ENCODE measurements around the gene GABRR3. TPM values are rescaled to one million over a fixed set of nuclear protein-coding genes. Genes with fewer than 3 reads are reported as not detected.
"Not testable (repeated sequence)": the region's sequence is repeated elsewhere in the genome, so short reads cannot be mapped to it uniquely, and the experiment has no call there.

The GABRR3 gene
- total RNA-seq, 1 donor from 2014 or later, result not detected

DNA sequence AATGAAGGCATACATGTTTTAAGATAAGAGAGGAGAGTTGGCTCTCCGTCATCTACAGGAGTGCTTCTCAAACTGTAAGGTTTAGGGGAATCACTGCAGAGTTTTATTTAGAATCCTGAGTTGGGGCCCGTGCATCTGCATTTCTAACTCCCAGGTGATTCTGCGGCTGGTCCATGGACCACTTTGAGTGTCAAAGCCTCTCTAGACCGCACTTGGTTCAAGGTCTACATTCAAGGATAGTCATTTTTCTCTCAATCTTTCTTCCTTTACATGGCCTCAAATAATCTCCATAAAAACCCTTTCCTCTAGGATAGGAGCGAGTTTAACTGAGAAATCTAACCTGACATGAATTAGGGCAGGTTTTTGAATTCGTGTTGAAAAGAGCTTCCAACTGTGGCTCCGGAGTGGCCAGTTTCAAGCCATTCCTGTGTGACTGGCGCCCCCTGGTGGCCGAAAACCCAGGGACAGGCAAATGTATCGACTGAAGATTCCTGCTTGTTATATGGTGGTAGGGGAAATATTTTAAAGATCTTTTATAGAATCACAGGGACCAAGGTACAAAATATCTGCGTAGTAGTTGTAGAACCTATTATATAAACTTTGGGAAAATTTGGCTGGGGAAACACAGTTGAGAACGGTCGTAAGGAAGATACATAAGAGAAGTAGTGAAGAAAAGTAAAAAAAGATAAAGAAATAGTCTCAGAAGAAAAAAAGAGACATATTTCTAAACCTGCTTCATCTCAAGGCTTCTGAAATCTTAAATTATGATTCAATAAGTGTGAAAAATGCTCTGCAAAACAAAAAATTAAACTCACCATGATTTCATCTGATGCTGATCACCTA is 11.9 kb downstream of the GABRR3 start:
- DNase-seq (ENCODE audit: low spot score), result peak; percentile 95

DNA sequence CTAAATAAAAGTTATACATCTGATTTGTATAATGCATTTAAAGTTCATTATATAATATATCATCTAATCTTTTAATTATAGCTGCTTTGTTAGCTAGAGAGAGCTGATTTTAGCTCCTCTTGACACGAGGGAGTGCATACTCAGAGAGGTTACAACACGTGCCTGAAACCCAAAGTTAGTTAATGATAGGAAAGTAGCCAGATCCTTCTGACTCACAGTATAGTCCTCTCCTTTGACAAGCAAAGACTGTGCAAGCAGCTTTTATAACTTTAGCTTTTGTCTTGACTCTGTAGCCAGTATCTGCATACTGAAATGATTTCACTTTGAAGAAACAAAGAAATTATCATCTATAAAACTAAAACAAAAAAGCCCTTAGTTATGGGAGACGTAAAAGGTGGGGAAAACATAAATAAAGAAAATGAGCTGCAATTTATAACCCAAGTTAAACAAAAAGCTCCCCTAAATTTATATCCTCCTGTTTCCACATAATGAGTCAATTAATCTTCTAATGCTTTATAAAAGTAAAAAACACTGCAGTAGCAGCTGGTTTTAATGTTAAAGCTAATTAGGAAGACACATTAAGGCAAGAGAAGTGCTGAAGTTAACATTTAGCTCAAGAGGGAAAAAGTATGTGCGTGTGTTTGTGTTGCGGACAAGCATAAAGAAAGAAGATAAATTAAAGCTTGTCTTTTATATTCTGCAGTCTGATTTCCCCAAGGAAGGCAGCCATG is 13.1 kb downstream of the GABRR3 start:
- no peak for DNase-seq (ENCODE audit: low spot score)

DNA sequence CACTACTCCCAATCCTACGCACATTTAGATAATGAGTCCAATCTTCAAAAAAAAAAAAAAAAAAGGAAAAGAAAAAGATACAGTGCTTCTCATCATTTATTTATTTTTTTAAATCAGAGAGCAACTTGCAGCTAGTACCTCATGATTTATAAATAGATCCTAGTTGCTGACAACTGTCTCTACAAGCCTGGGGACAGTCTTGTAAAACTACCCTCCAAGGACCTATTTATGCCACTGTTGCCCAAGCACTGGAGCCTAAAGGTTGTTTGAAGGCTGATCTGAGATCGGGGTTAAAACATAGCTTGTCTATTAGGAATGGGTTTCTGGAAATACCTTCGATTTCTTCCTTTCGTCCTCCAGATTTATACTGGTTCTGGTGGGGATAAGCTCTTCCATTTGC is 14.7 kb downstream of the GABRR3 start:
- no peak for DNase-seq (ENCODE audit: low spot score)

DNA sequence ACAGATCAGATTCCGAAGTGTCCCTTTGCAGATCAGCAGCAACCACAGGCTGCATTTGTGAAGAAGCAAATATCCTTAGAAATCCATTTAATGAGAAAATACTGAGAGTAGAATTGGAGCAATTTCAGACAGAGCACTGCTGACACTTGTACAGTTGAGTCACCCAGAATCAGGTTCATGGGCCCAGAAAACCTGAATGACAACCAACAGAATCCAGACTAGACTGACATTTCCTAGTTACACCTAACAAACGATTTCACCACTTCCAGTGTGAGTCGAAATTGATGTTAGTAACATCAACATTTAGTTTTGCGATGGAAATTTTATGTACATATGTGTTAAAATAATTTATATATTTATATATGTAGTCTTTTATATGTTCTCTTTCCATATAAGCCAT is 16.8 kb downstream of the GABRR3 start:
- no peak for DNase-seq (ENCODE audit: low spot score)

DNA sequence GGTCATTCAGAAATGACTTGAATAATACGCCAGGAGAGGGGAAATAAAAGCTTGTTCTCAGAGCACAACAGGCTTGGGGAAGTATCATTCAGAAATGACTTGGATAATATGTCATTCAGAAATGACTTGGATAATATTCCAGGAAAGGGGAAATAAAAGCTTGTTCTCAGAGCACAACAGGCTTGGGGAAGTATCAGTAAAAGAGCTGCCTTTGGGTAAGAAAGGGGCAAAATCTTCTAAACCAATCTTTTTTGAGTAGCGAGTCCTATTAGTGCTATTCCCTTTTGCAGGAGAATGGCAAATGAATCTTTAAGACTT is 20.9 kb downstream of the GABRR3 start:
- no peak for DNase-seq (ENCODE audit: low spot score)

DNA sequence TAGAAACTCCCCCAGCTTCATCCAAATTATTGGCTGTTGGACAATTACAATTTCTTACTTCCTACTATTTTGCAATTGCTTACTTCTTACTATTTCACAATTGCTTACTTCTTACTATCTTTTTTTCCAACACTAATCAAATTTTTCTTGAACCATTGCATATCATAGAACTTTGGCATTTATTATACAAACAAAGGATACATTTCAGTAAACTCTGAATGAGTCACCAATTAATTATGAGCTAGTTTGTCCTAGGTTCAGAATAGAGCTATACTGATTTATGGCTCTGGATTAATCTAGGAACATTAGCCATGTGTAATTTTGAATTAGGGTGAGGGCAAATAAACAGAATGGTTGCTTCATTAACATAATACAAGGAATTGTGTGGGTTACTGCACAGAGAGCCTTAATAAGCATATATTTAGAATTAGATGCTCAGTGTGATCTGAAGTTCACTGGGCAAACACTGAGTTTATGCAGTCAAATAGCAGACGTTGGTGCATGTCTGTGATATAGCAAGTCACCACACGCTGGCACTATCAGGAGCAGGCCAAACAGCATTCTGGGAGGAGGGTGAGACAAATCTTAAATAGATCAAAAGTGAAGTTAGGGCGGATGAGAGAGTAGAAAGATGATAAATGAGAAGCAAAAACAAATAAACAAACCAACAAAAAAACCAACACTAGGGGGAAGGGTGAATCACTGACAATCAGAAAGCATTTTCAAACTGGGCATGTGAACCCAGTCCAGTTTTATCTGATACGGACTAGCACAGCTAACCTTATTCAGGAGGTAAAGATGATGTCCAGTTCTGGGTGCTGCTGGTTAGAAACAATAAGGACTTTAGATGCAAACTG is 21.5 kb downstream of the GABRR3 start:
- DNase-seq (ENCODE audit: low spot score), result no peak

DNA sequence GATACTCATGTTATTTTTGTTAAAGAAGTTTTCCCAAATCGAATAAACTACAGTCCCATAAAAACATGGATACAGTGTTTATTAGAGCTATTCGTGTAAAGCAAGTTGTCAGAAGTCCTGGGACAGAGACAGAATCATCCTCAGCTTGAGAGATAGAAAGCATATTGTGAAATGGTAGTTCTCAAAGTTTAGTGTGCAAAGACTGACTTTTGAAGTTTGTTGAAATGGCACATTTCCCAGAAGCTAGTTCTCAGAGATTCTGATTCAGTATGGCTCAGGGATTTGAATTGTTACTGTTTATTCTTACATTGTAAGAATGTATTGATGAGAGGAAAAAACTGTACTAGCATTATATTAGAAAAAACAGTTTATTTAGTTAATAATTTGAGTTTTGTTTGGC is 22.1 kb downstream of the GABRR3 start:
- DNase-seq (ENCODE audit: low spot score), result no peak

DNA sequence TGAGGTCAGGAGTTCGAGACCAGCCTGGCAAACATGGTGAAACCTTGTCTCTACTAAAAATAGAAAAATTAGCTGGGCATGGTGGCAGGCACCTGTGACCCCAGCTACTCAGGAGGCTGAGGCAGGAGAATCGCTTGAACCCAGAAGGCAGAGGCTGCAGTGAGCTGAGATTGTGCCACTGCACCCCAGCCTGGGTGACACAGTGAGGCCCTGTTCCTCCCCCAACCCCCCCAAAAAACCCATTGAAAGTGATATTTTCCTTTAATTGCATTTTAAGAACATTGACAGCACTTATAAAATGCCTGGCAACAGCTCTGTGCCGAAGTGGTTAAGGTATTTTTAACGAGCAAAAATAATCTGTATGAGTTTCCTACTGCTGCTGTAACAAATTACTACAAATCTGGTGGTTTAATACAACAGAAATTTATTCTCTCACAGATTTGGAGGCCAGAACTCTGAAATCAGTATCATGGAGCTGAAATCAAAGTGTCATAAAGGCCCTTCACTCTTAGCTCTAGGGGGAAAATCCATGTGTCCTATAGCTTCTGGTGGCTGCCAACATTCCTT is 24.1 kb downstream of the GABRR3 start:
- not testable (repeated sequence) for DNase-seq (ENCODE audit: low spot score)

DNA sequence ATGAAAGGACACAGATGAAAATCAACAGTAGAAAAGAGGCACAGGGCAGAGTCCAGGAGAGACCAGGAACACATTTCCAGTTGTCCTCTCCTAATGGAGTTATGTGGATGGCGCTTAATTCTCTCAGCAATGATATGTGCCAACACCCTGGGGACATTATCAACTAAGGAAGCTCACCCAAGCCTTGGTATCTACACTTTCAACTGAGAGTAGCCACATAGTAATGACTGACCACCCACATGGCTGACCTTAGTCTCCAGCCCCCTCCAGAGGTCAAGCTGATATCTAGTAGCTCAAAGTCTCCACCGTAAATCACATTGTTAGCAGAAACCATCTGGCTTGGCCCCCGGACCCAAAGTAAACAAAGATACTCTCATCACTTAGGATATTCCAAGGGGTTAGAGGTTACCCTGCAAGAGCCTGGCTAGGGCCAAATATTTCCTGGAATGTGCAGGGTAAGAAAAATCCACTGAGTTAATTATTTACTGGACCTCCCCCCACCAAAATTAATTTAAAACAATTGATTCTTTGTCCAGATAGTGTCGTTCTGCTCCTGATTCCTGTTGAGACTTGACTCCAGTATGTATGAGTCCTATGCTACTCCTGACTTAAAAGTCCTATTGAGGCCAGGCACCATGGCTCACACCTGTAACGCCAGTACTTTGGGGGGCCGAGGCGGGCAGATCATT is 24.8 kb downstream of the GABRR3 start:
- DNase-seq (ENCODE audit: low spot score), result no peak

DNA sequence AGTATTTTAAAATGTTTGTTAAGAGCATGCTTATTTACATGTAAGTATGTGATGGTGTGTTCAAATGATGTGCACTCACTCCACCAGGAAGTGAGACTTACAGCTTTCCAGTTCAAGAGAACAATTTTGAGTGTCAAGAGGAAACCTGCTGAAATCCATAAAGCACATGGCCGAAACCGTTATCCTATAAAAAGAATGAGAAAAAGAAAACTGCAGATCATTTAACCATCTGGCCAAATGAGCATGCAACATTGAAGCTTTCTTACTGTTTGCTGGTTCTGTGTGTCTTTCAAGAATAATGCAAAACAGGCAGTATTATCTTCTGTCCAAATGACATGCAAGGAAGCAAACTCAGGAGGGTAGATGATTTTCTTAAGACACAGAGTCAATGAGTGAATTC is 26.3 kb downstream of the GABRR3 start:
- no peak for DNase-seq (ENCODE audit: low spot score)

DNA sequence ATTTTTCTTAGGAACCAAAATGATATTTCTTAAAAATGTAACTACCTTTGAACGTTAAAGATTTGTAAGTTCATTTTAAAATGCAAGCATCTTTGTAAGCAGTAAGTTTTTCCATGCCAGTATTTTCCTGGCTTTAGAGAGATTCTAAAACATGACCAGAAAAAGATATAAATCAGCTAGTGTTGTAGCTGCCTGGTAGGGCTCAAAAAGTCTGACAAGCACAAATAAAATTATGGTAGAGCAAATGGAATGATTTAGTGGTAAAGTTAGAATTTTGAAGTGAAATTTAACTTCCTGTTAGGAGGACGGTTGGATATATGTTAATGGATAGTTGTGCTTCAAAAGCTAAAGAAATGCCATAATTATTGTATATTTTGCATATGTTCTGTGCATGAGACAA is 29.7 kb downstream of the GABRR3 start:
- DNase-seq (ENCODE audit: low spot score), result no peak

DNA sequence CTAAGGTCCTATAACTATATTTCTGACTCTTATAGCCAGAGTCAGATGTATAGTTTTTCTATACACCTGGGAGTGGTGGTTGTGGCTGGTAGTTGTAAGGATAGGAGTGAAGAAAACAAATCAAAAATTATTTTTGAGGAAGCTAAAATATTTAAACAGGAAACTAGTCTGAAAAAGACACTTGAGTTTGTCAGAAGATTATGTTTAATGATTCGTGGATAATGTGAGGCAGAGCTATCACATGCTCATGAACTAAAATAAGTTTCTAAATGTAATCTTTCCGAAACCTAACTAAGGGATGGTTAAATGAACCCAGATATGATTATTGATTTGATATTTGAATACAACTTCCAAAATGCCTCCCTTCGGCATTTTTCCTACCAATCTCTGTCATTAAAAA is 30.4 kb downstream of the GABRR3 start:
- DNase-seq (ENCODE audit: low spot score), result no peak

DNA sequence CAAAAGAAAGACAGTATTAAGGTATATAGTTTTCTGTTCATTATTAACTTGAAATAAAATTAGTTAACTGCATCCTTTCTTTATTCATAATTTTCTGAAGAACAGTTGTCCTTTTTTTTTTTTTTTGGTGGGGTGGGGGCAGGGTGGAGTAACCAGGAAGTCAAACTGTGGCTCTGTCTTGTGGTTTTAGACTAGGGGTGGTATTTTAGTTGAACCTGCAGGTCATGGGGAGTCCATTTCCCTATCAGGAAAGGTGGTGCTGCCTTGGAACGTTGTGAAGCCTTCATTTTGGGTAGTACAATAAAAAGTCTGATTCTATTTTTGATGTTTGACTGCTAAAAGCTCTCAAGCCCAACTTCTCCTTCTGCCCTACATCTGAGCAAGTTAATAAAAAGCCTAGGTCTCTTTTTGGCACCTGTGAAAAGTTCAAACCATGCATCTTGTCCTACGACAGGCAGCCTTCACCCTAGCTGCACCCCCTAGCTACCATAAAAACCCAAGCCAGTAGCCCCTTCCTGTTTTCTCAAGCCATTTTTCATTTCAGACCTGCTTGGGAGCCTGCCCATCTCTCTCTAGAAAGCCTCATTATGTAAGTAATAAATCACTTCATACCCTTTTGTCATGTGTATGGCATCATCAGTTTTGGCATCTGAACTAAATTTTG is 31.7 kb downstream of the GABRR3 start:
- no peak for DNase-seq (ENCODE audit: low spot score)

DNA sequence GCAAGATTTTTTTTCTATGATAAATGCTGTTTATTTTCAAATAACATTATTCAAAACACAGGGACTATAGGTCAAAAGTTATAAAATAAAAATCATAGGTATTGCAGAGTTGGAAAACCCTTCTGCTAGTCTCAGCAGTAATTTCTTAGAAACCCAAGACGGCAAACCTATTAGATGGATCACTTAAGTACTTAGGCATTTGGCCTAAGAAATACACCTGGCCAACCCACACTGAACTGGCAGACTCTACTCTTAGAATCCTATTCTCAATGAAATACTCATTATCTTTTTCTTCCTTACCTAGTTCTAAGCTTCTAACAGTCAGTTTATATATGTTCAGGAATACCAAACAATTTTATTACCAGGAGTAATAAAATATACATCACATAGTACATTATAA is 32.4 kb downstream of the GABRR3 start:
- DNase-seq (ENCODE audit: low spot score), result no peak

DNA sequence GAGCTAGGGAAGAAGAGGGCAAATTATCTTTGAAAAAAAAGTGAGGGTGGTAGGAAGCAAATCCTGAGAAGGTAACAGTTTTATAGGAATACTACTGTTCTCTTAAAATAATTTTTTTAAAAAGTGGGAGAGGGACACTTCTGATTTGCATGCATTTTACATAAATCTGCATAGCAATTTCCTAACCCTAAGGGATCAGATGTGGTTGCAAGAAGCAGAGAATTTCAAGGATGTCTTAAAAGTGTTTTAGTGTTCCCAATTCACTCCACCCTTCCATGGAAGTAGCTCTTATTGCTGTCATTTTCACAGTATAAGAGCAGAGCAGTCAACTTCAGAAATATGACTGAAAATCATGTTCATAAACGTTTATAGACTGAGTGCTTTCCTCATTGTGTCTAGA is 35.1 kb downstream of the GABRR3 start:
- no peak for DNase-seq (ENCODE audit: low spot score)

DNA sequence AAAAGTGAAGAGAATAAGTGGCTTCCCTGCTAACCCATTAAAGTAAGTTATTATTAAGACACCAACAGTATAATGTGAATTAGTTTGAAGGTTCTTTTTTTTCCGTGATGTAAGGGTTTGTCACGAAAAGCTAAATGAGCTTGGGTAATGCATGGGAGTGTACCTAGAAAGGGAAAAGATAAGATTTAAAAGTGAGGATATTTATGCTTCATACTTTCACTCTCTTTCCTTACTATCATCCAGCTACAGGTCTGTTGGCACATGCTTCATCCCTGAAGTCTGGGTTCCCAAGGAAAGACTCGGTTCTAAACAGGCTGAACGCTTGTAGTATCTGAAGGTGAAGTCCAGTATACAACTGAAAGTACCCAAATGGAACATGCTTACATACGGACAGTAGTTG is 36.0 kb downstream of the GABRR3 start:
- DNase-seq (ENCODE audit: low spot score), result no peak

DNA sequence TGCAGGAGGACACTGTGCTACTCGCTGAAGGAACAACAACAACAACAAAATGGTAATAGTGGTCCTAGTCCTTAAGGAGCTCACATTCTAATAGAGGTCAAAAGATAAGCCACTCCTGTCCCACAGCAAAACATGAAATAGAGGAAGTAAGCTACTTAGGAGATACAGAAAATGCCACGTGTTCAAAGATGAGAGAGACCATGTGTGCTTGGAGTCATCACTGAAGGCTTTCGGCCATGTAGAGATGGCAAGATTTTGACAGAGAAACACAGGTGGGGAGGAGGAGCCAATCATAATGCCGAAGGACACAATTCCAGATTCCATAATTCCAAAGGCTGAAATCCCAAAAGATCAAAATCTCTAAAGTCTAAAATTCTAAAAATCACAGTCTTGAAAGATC is 38.1 kb downstream of the GABRR3 start:
- DNase-seq (ENCODE audit: low spot score), result no peak

DNA sequence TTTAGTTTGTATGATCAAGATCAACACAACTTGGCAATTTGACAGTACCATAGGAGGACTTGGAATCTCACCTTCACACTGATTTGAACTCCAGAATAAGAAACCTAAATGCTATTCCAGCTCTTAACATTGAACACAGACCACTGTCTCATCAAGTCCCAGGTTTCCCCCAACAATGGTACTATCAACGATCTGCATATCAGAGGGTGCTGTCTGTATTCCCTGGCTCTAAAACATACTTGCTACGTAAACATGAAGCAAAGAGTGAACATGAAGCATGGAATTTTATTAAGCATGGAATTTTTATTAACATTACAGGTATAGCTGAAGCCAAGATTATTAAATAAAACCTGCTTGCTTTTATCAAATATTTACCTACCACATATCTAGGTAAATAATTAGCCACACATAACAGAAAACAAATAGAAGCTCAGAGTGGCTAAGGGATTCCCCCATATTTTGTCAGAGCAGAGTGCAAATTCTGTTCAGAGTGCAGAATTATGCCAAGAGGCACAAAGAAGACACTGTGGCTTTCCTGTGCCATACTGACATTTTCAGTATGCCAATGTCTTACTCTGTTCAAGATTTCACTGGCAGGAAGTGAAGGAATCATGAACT is 40.7 kb downstream of the GABRR3 start:
- no peak for DNase-seq (ENCODE audit: low spot score)

DNA sequence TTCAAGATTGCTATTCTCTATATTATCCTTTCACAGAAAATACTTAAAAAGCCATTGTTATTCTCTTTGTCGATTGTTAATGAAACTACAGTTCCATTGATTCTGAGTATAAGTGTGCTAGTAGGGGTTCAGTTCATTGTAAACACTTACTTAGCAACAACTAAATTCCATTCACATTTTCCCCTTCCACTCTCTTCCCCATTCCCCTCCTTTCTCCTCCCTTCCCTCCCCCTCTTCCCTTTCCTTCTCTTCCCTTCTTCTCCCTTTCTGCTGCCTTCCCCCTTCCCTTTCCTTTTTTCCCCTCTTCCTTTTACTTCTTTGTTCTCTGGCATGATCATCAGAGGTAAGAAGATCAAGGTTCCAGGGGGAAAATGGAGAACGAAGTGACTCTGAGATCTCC is 41.6 kb downstream of the GABRR3 start:
- DNase-seq (ENCODE audit: low spot score), result no peak

DNA sequence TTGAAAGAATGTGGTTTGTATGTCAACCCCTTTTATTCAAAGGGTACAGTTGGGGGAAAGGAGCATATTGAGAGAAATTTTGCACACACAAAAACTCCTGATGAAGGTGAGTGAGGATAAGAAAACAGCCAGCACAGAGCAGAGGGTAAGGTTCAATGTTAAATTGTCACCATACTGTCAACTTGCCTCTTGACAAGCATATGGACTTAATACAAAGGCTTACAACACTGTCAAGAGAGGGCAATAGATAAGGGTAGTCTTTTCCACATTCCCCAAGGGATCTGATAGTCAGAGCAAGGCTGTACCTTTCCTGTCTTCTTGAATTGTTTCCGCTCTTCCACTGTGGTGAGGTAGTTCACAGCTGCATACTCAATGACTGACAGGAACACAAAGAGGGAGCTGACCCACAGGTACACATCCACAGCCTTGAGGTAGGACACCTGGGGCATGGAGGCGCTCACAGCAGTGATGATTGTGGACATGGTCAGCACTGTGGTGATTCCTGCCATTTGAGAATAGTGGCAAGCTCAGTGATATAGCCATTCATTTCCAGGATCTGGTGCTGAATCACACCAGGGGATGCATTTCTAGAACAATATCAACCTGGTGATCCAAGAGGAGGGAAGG is 42.5 kb downstream of the GABRR3 start:
- DNase-seq (ENCODE audit: low spot score), result no peak

Data from mesenteric fat pad (tissue), 1 donor.